GM12878 (cell line): Measurements from ENCODE around the gene LTK.

Experiments
- EZH2 ChIP-seq: IDR thresholded peaks from 2 replicates; pipeline ENCODE4 v1.6.1; 2012; ENCODE audit warnings: low read depth, mild to moderate bottlenecking, control low read depth, inconsistent platforms, low read length, borderline replicate concordance; ENCODE audit not compliant: control insufficient read depth
- MXI1 ChIP-seq: fragments of 150-350 bp; IDR thresholded peaks from 2 replicates; pipeline ENCODE4 v1.6.1; 2011; ENCODE audit warnings: low read depth, mild to moderate bottlenecking, inconsistent platforms, low read length, improper control_type of control experiment
- PML ChIP-seq: IDR thresholded peaks from 2 replicates; pipeline ENCODE4 v1.6.1; 2012; ENCODE audit warnings: low read length, inconsistent platforms
- POLR2A ChIP-seq: IDR thresholded peaks from 2 replicates; pipeline ENCODE4 v1.6.1; 2011; ENCODE audit warnings: low read depth, mild to moderate bottlenecking, low read length
- ZNF24 ChIP-seq: fragments of 450-650 bp; IDR thresholded peaks from 2 replicates; pipeline ENCODE4 v1.6.1; 2017; ENCODE audit warnings: antibody characterized with exemption, mild to moderate bottlenecking

- no peak for TF ChIP-seq MXI1
- no peak for TF ChIP-seq POLR2A
- no peak for TF ChIP-seq EZH2
- TF ChIP-seq PML: no peak
- TF ChIP-seq ZNF24: no peak
These were observed 47.7 kb downstream of the LTK start for GRCh38 chr15:41465822-41466421.
